ENCODE data around the gene VDR. TPM values are rescaled to one million over a fixed set of nuclear protein-coding genes. Genes with fewer than 3 reads are reported as not detected.

Gene VDR
- total RNA-seq, 1 donor from 2014 or later, result 41.6 TPM

DNA sequence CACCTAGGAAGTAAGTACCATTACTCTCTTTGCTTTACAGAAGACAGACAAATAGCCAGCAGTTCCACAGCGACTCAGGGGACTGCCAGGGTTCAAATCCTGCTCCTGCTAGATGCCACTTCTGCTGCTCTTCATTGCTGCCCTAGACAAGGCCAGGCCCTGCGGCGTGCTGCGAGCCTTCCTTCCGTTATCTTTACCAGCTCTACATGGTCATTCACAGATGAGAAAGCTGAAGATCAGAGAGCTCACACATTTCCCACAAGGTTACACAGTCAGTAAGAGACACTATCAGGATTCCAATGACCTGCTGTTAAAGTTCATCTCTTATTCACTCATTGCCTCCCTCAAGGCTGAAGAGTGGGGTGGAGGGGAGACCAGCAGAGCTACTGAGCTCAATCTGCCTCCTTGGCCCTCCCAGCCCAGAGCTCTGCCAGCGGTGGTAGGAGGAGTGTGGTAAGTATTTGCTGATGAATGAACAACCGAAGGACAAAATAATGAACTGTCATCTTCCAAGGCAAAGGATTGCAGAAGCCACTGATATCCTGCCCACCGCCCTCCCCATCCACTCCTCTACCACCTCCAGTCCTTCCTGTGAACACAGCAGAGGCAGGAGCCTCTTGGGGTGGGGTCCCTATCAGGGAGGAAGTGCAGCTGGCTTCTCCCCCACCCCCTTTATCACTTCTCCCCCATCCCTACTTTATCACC lies 70.4 kb downstream of the VDR start:
- intact Hi-C loops (cut with micrococcal nuclease), result no loop called here

DNA sequence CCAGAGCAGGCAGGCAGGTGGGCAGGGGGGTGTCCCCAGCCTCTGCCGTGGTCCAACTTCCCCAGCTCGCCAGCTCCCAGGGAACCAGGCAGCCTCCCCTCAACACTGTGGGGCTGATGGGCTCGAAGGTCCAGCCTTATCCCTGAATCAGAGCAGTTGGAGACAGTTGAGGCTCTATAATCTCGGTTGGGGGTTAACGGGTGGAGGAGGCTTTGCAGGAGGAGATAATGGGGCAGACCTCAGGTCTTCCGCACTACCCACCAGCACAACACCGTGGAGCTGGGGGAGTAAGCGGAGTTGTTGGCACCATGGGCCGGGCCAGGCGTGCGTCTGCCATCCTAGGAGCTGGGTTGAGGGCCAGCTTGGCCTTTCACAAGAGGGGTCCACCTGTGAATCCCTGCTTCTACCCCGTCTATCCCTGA lies 71.2 kb downstream of the VDR start:
- intact Hi-C loops (cut with micrococcal nuclease), result loop anchor here (1.0 kb wide), 1 partner anchor 14 kb away; the partner anchor contains the start of gene HDAC7

DNA sequence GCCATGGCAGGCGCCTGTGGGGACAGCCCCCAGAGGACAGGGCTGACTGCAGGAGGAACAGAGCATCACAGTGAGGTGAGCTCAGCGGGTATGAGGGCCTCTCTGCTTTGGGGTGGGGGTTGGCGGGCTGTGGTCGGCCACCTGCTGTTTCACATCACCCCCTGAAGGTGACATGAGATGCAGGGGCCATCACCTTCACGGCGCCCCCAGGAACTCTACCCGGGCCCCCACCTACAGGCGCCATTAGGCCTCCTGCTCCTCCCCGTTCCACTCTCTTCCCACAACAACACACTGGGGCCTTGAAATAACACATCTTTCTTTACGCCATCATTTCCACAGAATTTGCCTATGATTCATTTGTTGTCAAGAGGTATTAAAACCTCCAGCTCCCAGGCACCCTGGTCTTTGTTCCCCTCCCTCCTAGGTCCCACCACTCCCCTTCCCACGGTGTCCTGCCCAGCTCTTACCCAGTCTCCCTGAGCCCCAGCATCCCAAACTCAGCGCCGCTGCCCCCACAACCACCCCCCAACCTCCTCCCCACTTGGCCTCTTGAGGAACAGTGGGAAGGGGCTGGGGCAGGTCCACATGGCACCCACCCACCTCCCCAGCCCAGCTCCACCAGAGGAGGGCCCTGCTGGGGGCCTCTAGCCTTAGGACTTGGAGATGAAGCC lies 72.4 kb downstream of the VDR start:
- intact Hi-C loops (cut with micrococcal nuclease), result no loop called here

DNA sequence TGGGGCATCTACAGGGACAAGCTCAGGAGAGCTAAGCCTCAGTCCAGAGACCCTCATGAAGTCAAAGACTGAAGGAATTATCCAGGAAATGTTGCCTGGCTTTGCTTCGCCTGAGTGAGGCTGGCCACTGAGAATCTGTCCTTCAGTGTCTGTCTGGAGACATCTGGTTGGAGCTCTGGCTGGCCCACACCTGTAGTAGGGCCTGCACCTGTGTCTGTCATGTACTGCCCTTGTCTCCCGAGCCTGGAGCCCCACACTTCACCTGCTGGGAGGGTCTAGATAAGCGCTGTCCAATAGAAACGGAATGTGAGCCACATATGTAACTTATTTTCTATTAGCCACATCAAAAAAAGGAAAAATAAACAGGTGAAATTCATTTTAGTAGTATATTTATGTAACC lies 75.2 kb downstream of the VDR start:
- intact Hi-C loops (cut with micrococcal nuclease), result no loop called here

DNA sequence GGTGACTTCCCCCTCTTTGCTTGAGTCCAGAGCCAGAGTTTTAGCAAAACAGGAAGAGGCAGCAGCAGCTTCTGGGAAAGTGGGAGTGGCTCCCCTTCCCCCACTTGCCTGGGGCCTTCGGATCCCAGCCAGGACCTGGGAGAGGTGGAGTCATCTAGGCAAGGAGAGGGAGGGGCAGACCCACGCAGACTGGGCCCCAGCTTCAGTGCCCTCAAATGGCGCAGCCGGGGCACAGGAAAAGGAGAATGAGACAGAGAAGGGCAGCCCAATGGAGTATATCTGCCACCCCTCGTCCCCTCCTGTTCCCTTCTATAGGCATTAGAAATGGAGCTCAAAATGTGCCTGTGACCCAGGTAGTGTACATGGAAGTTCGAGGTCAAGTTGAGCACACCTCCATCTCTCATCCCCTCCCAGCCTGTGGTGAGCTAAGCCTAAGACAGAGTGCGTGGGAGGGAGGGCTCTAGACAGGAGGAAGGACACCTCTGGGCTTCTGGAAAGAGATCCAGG lies 75.8 kb downstream of the VDR start:
- intact Hi-C loops (cut with micrococcal nuclease), result no loop called here

DNA sequence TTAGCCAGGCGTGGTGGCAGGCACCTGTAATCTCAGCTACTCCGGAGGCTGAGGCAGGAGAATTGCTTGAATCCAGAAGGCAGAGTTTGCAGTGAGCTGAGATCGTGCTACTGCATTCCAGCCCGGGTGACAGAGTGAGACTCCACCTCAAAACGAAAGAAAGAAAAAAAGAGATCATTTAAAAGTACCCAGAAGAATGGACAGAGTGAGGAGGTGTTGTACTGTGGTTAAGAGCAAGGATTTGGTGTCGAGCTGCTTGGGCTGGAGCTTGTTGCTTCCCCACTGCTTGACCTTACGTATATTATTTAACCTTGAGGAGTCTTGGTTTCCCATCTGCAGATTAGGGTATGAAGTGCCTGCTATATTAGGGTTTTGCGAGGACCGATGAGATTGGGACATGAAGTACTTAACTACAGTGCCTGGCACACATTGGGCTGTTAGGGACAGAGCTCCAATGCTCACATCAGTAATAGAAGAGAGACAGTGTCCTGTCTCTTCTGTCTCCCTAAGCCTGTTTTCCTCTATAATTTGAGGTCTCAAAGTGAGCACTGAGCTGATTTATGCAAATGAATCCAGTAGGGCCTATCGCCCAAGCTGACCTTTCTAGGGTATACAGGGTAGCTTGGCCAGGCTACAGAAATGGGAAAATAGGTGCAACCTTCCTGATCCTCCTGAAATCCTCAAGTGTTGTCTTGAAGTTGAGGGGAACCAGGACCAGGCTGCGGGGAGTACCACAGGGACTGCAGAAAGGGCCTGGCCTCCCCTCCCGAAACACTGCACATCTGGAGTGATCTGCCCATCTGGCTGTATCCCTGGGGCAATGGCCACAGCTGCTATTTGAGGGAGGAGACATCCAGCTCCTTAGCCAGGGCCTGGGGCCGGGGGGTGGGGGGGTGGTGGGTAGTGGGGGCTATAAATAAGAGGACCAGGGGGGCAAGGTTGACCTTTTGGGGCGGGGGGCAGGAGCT lies 76.5 kb downstream of the VDR start:
- intact Hi-C loops (cut with micrococcal nuclease), result no loop called here

DNA sequence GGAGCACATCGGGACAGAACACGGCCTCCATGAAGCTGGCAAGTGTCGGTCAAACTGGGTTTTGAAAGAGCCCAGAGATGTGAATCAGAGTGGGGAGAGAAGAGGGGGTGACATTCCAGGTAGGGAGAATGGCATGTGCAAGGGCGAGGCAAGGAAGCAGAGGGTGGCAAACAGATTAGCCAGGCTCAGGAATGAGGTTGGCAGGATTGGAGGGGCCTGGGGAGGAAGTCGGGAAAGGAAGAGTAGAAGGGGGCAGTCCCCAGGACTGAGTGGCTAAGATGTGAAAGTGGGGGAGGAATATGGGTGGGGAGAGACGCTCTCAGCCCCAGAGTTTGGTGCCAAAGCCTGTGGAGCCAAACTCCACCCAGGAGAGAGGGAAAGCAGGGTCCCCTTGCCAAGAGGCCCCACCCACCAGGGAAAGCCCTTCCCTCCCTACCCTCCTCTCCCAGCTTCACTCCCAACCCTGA lies 79.6 kb downstream of the VDR start:
- intact Hi-C loops (cut with micrococcal nuclease), result no loop called here

DNA sequence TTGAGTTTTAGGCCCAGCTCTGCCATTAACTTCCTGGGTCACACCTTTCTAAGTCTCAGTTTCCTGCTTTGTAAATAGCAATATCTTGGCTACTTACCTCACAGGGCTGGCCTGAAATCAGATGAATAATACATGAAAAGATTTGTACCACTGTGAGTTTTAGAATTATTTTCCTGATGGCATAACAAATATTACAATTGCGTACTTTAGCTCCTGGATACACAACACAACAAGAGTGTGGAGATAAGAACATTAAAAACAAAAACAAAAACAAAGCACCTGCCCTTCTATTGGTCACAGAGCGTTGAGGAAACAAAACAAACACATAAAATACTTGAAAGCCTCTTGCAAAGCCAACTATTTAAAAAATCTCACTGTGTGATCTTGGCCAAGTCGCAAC lies 80.2 kb downstream of the VDR start:
- intact Hi-C loops (cut with micrococcal nuclease), result no loop called here

DNA sequence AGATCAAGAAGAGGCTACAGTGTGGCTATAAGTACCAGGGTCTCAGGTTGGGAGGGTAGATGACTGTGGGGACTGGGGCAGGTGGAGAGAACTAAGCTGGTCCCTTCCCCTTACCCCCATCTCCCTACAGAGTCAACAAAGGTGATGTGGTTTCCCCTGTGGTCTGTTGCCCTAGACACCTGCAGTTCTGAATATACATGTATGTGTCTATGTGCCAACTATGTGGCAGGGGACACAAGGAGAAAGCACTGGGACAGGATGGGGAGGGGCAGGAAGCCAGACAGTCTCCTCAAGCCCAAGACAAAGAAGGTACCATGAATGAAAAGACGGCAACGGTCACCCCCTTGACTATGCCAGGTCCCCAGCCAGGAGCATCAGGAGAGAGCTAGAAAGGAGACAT lies 80.6 kb downstream of the VDR start:
- intact Hi-C loops (cut with micrococcal nuclease), result no loop called here

DNA sequence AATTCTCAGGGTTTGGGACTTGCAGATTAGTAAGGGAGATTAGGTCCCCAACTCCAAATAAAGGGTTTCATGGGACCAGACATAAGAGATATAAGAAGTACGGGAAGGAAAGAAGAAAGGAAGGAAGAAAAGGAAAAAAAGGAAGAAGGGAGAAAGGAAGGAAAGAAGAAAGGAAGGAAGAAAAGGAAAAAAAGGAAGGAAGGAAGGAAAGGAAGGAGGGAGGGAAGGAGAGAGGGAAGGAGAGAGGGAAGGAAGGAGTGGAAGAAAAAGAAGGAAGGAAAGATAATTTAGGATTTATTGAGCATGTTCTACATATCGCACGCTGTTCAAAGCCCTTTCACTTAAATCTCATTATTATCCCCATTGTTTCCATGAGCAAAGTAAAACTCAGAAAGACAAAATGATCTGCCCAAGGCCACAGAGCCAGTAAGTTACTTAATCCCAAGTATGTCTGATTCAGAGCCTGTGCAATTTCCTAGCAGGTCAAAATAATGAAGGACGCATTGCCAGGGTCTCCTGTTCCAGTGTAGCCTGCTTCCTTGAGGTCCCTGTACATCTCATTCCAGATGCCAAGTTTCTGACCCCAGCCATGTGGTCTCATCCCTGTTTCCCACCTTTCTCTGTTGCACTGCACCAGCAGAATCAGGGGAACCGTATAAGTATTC lies 81.2 kb downstream of the VDR start:
- intact Hi-C loops (cut with micrococcal nuclease), result no loop called here

DNA sequence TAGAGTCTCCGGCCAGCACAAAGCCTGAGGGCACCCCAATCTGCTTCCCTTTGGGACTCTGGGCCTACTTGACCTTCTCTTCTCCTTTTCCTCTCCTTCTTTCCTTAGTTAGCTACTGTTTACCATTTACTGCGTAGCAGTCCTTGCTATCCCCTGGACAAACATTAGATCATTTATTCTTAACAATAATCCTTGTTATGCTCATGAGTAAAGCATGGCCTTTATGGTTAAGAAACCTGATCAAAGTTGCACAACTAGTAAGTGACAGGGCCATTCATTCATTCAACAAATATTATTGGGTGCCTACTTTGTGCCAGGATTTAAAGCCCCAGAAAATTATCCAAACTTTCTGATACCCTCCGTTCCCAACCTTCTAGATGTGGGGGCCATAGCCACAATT lies 81.9 kb downstream of the VDR start:
- intact Hi-C loops (cut with micrococcal nuclease), result no loop called here

DNA sequence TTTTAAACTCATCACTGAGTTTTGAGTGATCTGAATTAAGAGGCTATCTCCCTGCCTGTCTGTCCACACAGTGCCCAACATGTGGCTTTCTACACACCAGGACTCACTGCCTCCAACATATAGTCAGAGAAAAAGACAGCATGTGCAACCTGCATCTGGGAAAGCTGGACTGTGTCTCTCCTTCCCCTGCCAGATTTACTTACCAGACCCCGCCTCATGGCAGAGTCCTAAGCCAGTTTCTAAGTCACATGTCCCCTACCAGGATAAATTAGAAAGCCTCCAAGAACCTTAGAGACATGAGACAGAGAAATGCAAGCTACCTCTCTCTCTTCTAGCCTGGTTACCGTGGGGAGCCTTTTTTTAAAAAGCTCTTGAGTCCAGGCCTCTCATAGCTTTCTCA lies 82.4 kb downstream of the VDR start:
- intact Hi-C loops (cut with micrococcal nuclease), result no loop called here

DNA sequence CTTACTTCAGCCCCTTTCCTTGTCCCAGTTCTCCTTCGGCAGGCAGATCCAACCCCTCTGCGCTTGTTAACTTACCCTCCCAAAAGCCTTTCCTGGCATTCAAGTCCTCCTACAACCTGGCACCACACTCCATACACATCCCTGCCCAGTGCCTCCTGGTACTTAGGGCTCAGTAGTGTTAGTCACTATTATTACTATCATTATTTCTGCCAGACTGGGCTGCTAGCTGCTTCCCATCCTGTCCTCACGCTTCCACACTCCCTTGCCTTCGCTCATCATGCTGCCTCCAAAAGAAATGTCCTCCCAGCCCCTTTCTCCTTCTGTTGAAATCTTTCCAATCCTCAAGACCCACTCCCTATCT lies 83.5 kb downstream of the VDR start:
- intact Hi-C loops (cut with micrococcal nuclease), result loop anchor here (1.0 kb wide), 1 partner anchor 8 kb away; no protein-coding TSS in a partner anchor

DNA sequence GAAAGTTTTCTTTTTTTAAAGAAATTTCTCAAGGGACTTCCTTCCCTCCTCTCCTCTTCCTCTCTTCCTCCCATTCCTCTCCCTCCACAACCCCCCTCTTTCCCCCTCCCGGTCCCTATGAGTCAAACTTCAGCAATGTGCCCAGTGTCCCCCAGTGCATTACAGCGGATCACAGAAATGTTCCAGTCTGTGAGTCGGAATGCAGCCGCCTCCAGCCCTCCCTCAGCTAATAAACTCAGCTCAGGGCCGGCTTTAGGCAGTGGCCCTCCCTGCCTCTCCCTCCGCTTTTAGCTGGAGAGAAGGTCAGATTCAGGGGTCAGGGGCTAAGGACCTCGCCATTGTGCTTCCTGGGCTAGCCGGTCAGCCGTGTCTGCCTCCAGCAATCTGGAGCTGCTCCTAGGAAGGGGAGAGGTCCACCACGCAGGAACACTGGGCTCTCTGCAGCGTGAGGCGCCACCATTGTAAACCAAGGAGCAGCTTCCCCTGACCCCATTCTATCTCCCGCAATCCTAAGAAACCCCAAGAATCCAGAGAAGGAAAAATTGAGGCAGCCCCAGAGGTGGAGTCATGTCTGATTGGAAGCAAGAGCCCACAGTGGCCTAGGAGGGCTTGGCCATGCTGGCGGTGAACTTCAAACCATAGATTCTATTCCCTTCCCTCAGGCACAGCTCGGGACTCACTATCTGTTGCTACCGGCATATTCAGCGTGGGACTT lies 84.0 kb downstream of the VDR start:
- intact Hi-C loops (cut with micrococcal nuclease), result loop anchor here (1.0 kb wide), 1 partner anchor 7 kb away; no protein-coding TSS in a partner anchor

DNA sequence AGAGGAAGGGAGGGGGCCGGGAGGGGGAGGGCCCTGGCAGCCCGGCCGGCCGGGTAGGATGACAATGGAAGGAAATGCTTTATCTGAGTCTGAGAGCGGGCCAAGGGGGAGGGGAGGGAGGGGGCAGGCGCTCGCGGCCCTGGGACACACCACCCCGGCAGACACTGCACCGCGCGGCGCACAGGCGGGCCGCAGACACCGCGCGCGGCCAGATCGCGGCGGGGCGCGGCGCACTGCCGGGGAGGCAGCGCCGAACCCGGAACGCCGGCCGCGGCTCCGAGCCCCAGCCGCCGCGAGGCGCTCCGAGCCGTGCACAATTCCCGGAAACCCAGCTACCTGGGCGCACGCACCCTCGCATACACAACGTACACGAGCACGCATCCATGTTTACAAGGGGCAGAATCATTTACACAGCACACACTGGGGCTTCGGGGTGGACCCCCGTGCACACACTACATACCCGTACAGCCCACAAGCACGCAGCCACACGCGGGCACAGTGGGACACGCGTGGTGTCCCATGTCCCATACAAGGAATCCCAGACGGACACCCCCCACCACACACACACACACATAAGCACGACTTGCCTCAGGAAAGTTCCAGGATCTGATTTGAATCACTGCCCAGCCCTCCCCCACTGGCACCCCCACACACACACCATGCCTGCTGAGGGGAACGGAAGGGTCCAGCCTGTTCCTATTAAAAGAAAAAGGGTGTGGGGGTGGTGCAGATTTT lies 84.7 kb downstream of the VDR start, which contains the start of gene HDAC7:
HDAC7 (minus strand) TSS at position 8 of the 735 bp plus-strand sequence. CDS start 118 bp downstream, outside the sequence.
- intact Hi-C loops (cut with micrococcal nuclease), result loop anchor here (1.0 to 10.0 kb wide), 6 partner anchors 13 to 1605 kb away; partner anchors contain the start of gene RPAP3

DNA sequence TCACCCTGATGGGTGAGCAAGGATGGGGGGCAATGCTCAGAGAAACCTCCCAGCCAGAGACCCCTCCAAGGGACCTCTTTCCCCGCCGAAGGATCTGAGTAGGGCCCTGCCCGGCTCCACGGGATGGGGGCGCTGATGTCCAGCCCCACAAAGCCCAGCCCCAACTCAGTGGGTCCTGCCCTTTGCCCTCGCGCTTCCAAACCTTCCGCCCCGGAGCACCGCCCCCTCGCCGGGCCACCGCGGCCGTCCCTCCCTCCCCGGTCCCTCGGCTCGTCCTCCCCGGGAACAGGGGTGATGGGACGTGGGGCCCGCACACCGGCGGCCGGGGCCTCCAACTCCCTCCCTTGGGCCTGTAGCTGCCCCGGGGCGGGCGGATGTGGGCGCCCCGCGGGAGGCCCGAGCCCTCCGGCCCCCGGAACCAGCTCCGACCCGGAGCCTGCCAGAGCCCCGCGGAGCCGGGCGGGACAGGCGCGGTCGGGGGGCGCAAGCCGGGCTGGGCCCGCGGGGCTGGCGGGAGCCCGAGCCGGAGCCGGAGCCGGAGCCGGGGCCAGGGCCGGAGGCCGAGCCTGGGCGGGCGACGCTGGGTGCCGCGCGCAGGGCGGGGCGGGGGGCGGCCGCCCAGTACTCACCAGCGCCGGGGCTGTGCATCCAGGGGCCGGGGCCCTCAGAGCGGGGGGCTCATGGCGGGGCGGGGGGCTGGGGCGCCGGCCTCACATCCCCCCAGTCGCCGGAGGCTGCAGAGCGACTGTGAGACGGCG lies 85.5 kb downstream of the VDR start:
- intact Hi-C loops (cut with micrococcal nuclease), result loop anchor here (1.0 to 10.0 kb wide), 6 partner anchors 14 to 1605 kb away; partner anchors contain the start of gene RPAP3

DNA sequence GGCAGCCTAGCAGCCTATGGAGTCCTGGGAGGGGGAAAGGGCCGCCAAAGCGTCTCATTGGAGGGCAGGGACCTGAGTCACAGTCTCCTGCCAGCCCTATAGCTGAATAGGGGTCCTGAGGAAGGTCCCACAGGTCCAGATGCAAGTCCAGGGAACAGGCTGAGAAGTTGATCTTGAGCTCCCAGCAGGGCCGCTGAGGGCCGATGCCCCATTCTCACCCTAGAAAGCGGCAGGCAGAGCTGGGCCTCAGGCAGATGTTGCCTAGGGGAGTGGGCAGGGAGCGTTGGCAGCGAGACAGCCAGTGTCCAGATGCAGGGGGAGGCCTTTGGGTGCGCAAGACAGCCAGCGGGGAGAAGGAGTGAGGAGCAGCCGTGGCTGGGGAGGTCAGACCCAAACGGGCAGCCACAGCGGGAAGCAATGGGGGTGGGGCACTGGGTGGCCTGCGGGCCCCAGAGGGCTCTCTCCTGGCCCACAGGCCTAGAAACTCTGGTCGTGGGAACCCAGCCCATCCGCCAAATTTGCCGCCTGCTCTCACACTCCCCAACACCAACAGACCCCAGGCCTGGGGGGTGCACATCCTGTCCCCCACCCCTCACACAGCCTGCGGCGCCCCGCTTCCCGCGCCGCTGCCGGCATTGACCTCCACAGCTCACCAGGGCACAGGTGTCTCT lies 86.2 kb downstream of the VDR start:
- intact Hi-C loops (cut with micrococcal nuclease), result loop anchor here (1.0 to 10.0 kb wide), 7 partner anchors 10 to 1604 kb away; partner anchors contain the start of gene RPAP3

DNA sequence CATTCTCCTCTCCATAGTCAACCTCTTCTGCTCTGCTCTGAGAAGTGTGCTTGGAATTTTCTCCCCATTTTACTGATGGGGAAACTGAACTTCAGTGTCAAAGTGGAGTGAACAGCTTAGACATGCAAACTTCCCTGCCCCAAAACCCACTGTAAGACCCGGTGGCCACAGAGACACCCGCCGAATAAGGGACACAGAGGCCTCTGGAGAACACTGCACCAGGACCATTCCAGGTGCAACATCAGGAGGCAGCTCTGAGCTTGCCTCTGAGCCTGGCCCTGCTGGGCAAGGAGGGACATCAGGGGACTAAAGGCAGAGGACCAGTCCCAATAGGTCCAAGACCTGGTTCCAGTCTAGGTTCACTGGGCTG lies 86.8 kb downstream of the VDR start:
- intact Hi-C loops (cut with micrococcal nuclease), result loop anchor here (1.0 to 10.0 kb wide), 5 partner anchors 10 to 1603 kb away; partner anchors contain the start of gene RPAP3
